GM12878 (cell line): ENCODE results near the gene MIER3. TPM values are rescaled to one million over a fixed set of nuclear protein-coding genes. Genes with fewer than 3 reads are reported as not detected.

Source experiments
- ATAC-seq: fragments of 200-7000 bp; cut with Tn5 transposase; 3 replicates; pipeline ENCODE4 v1.9.1; 2020; ENCODE audit warnings: mild to moderate bottlenecking, moderate library complexity
- BruUV-seq: library from RNA; stranded (reverse); fragments of 400-500 nt; replicated peaks from 2 replicates; lab custom pipeline; 2021; lab: Mats Ljungman, UMichigan
- CTCF ChIA-PET: fragments of 300-600 bp; sonication (Branson Sonifier 250); formaldehyde crosslinking; extraction: SDS; loops from one replicate; lab custom pipeline; 2021; ENCODE audit warnings: inconsistent platforms; lab: Yijun Ruan, JAX
- POLR2A ChIA-PET: fragments of 350-600 bp; formaldehyde crosslinking; extraction: SDS; loops from one replicate; lab custom pipeline; 2021; ENCODE audit warnings: inconsistent platforms; lab: Charles Lee
- RAD21 ChIA-PET: fragments of 300-600 bp; sonication (Branson Sonifier 250); formaldehyde crosslinking; loops from one replicate; lab custom pipeline; 2023; ENCODE audit warnings: antibody characterized with exemption; ENCODE audit not compliant: unreplicated experiment; lab: Charles Lee
- SMC1A ChIA-PET: fragments of 300-600 bp; sonication (Branson Sonifier 250); formaldehyde crosslinking; loops from one replicate; lab custom pipeline; 2023; ENCODE audit not compliant: unreplicated experiment, uncharacterized antibody; lab: Charles Lee
- DNase-seq: peaks from one replicate; pipeline ENCODE4 v3.0.0-alpha.2; 2011; ENCODE audit warnings: low read depth, low spot score
- FAIRE-seq: peaks from 3 replicates; lab custom pipeline; 2011; peaks lifted over from hg19 to GRCh38; lab: Jason Lieb, UNC
- H2AFZ ChIP-seq: 2 replicates; pipeline ENCODE4 v1.6.0; 2011; ENCODE audit warnings: low read depth, low read length, control low read depth; ENCODE audit not compliant: control insufficient read depth
- H3K27ac ChIP-seq: 2 replicates; pipeline ENCODE4 v1.5.1; 2011; ENCODE audit warnings: control low read depth; ENCODE audit not compliant: control insufficient read depth, insufficient read depth
- H3K27me3 ChIP-seq, 2 experiments: replicated peaks in 1 of 2; 2 replicates each; pipeline versions ENCODE4 v1.6.0 to v1.6.1; 2011; ENCODE audit warnings: low read length in 1 of 2; ENCODE audit not compliant: control insufficient read depth in 2 of 2, insufficient read depth in 2 of 2
- H3K36me3 ChIP-seq, 2 experiments: 2 replicates each; pipeline ENCODE4 v1.5.1; 2011; ENCODE audit warnings: low read length in 1 of 2; ENCODE audit not compliant: control insufficient read depth in 2 of 2, insufficient read depth in 2 of 2
- H3K4me1 ChIP-seq: 2 replicates; pipeline ENCODE4 v1.6.1; 2011; ENCODE audit warnings: mild to moderate bottlenecking, low read length, moderate library complexity, mixed read lengths; ENCODE audit not compliant: control insufficient read depth, insufficient read depth
- H3K4me2 ChIP-seq: 2 replicates; pipeline ENCODE4 v1.6.0; 2011; ENCODE audit warnings: control low read depth; ENCODE audit not compliant: control insufficient read depth, insufficient read depth
- H3K4me3 ChIP-seq: fragments of 200-600 bp; sonication (generic); 2 replicates; pipeline ENCODE4 v1.5.1; 2016
- H3K79me2 ChIP-seq: 2 replicates; pipeline ENCODE4 v1.6.0; 2011; ENCODE audit warnings: low read length; ENCODE audit not compliant: control insufficient read depth, insufficient read depth
- H3K9ac ChIP-seq: 2 replicates; pipeline ENCODE4 v1.8.0; 2011; ENCODE audit warnings: low read length, control low read depth, mixed read lengths; ENCODE audit not compliant: control insufficient read depth, insufficient read depth
- H3K9me3 ChIP-seq: replicated peaks from 3 replicates; pipeline ENCODE4 v1.5.1; 2011; ENCODE audit warnings: mild to moderate bottlenecking, low read length; ENCODE audit not compliant: control insufficient read depth, insufficient read depth
- H4K20me1 ChIP-seq: 2 replicates; pipeline ENCODE4 v1.6.0; 2011; ENCODE audit not compliant: control insufficient read depth, insufficient read depth
- ATF7 ChIP-seq: fragments of 450-650 bp; IDR thresholded peaks from 2 replicates; pipeline ENCODE4 v1.6.1; 2016; ENCODE audit warnings: low read depth, mild to moderate bottlenecking
- HDGF ChIP-seq: fragments of 450-650 bp; IDR thresholded peaks from 2 replicates; pipeline ENCODE4 v1.6.1; 2016; ENCODE audit warnings: antibody characterized with exemption
- MAX ChIP-seq: IDR thresholded peaks from 2 replicates; pipeline ENCODE4 v1.6.1; 2012; ENCODE audit warnings: low read depth, low read length, improper control_type of control experiment
- NFIC ChIP-seq: IDR thresholded peaks from 2 replicates; pipeline ENCODE4 v1.6.1; 2012; ENCODE audit warnings: low read depth, mild to moderate bottlenecking, inconsistent platforms, low read length, moderate library complexity
- NR2C1 ChIP-seq: fragments of 450-650 bp; IDR thresholded peaks from 2 replicates; pipeline ENCODE4 v1.6.1; 2017; ENCODE audit warnings: antibody characterized with exemption, mild to moderate bottlenecking, moderate library complexity
- POU2F2 ChIP-seq: IDR thresholded peaks from 3 replicates; pipeline ENCODE4 v1.6.1; 2011; ENCODE audit warnings: low read depth, mild to moderate bottlenecking, low read length, borderline replicate concordance
- PRDM15 ChIP-seq: fragments of 450-650 bp; formaldehyde crosslinking; IDR thresholded peaks from 2 replicates; pipeline ENCODE4 v1.4.0; 2020; ENCODE audit warnings: mild to moderate bottlenecking, moderate library complexity
- RB1 ChIP-seq: fragments of 450-650 bp; formaldehyde crosslinking; IDR thresholded peaks from 2 replicates; pipeline ENCODE4 v1.6.1; 2017; ENCODE audit warnings: mild to moderate bottlenecking, borderline replicate concordance
- RBBP5 ChIP-seq: fragments of 200-600 bp; sonication (generic); conservative IDR thresholded peaks from 2 replicates; pipeline ENCODE4 v1.6.1; 2016
- SMC3 ChIP-seq: IDR thresholded peaks from 2 replicates; pipeline ENCODE4 v1.6.1; 2011; ENCODE audit warnings: low read length, improper control_type of control experiment, borderline replicate concordance
- SREBF1 ChIP-seq: IDR thresholded peaks from 2 replicates; pipeline ENCODE4 v1.6.1; 2012; ENCODE audit warnings: mild to moderate bottlenecking, low read length
- ZNF384 ChIP-seq: IDR thresholded peaks from 2 replicates; pipeline ENCODE4 v1.6.1; 2012; ENCODE audit warnings: low read depth, mild to moderate bottlenecking, low read length, improper control_type of control experiment, borderline replicate concordance
- WGBS: methylation state at CpG from one replicate; pipeline ENCODE4 v1.1.6; 2016; ENCODE audit warnings: low lambda C conversion rate; ENCODE audit not compliant: insufficient replicate concordance, insufficient coverage; ENCODE audit errors: missing lambda C conversion rate; 5-methylcytosine and 5-hydroxymethylcytosine counted together
- in situ Hi-C: fragments of 300-500 bp; cut with MboI; formaldehyde crosslinking; loops from 9 replicates; pipeline ENCODE4 v1.14.3; 2018; ENCODE audit warnings: mixed read lengths
- intact Hi-C: fragments of 100-400 bp; cut with micrococcal nuclease; formaldehyde crosslinking; loops from one replicate; pipeline ENCODE4 v1.14.2; 2022; ENCODE audit not compliant: unreplicated experiment
- polyA plus RNA-seq, 11 experiments: library from polyadenylated mRNA; depleted of rRNA in 4 of 11; unstranded in 6 of 11; stranded (reverse) in 5 of 11; fragments of >200 nt; fragmentation: Nextera tagmentation in 4 of 11; fragmentation: Illumina TruSeq in 1 of 11; extraction: Ambion mirVana in 4 of 11; extraction: Trizol in 1 of 11; gene quantifications; 1 replicate in 1 of 11; 2 replicates in 10 of 11; pipeline versions ENCODE4 v1.2.1 to v1.2.3, GENCODE V29; 2011 to 2016; ENCODE audit warnings: inconsistent platforms in 2 of 11, missing spikeins in 2 of 11, low read depth in 1 of 11
- total RNA-seq, 4 experiments: library from RNA; depleted of rRNA in 3 of 4; stranded (reverse); fragments of >200 nt in 3 of 4; fragmentation: Illumina TruSeq in 1 of 4; extraction: Trizol in 1 of 4; gene quantifications; 2 replicates each; pipeline versions ENCODE4 v1.2.1 to v1.2.3, GENCODE V29; 2013 to 2021
- TF ChIP-seq, protein P1 (sequence below): IDR thresholded peaks from 2 replicates; pipeline ENCODE4 v1.6.1; 2011; ENCODE audit warnings: borderline replicate concordance, low read depth, mild to moderate bottlenecking, moderate library complexity, low read length; ENCODE audit not compliant: insufficient read depth, poor library complexity, severe bottlenecking
- TF ChIP-seq, protein P2 (sequence below): IDR thresholded peaks from 2 replicates; pipeline ENCODE4 v1.6.1; 2011; ENCODE audit warnings: low read depth, low read length, improper control_type of control experiment, borderline replicate concordance

The MIER3 gene
- total and polyA plus RNA-seq, 10 of the 15 experiments (the other 5 are each of a cell fraction or from before 2014, with no cell fraction given) = 2.9 to 14.6 (median 7.2) TPM

DNA sequence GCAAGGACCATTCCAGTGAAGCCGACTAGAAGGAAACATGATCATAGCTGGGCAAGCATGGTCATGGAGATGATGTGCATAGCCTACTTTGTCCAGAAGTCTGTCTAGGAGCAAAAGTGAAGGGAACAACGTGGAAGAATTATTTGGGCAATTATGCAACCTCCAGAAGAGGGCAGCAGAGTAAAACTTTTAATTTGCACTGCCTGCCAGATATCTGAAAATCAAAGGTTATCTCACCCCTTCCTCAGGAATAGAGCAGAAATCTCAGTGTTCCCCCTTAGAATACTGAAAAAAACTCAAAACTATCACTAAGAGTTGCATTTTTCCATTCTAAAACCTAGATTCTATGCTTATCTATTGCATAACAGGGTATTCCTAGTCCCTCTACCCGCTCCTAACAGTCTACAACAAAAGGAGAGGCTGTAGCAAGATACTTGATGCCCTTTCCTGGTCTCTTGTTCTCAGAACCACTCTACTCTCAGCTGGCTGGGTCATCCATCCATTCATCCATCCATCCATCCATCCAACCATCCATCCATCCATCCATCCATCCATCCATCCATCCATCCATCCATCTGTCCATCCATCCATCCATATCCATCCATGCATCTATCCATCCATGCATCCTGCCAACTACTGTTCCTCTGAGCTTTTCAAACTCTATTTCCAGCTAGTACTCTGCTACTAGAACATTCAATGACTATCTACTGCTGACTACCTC lies 50.9 kb downstream of the MIER3 start (continued):
- TF ChIP-seq POU2F2 = peak; percentile 82; the same call in 1 of the 3 replicates
- TF ChIP-seq MAX = no peak
- TF ChIP-seq SREBF1 = no peak
- no peak for TF ChIP-seq NR2C1

DNA sequence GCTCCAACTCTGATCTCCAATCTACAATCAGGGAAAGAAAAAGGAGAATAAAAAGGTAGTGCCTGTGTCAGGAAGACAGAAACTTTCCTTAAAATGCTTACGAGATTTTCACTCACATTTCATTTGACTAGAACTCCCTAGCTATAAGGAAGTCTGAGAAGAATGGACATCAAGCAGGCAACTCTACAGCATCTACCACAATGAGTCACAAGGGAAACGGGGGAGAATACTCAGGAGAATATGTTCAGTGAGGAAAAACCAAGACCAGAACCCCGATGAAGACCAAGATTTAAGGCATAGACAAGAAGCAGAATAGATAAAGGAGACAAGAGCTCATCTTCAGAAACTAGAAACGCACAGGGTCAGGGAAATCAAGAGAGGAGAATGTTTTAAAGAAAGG lies 51.5 kb downstream of the MIER3 start:
- in situ Hi-C loops (loop anchor here (5.0 to 25.0 kb wide), 3 partner anchors 237 to 1562 kb away; partner anchors contain the start of gene PLK2), intact Hi-C loops (loop anchor here (2.0 to 10.0 kb wide), 4 partner anchors 376 to 1564 kb away; partner anchors contain the start of gene PLK2)
- no peak for TF ChIP-seq RBBP5
- TF ChIP-seq PRDM15 (CRISPR knock-in tag) = no peak
- TF ChIP-seq, protein P1, sequence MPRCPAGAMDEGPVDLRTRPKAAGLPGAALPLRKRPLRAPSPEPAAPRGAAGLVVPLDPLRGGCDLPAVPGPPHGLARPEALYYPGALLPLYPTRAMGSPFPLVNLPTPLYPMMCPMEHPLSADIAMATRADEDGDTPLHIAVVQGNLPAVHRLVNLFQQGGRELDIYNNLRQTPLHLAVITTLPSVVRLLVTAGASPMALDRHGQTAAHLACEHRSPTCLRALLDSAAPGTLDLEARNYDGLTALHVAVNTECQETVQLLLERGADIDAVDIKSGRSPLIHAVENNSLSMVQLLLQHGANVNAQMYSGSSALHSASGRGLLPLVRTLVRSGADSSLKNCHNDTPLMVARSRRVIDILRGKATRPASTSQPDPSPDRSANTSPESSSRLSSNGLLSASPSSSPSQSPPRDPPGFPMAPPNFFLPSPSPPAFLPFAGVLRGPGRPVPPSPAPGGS = no peak
- TF ChIP-seq HDGF = no peak
- TF ChIP-seq ATF7 = no peak
- no peak for TF ChIP-seq ZNF384
- no peak for TF ChIP-seq SMC3
- TF ChIP-seq RB1 = no peak
- TF ChIP-seq, protein P2, sequence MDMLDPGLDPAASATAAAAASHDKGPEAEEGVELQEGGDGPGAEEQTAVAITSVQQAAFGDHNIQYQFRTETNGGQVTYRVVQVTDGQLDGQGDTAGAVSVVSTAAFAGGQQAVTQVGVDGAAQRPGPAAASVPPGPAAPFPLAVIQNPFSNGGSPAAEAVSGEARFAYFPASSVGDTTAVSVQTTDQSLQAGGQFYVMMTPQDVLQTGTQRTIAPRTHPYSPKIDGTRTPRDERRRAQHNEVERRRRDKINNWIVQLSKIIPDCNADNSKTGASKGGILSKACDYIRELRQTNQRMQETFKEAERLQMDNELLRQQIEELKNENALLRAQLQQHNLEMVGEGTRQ = no peak
- no peak for TF ChIP-seq NFIC
- Histone ChIP-seq H3K27me3 (no peaks in the 10 kb centered on the region; a peak in 1 of 4 replicates), H3K4me1 (no peaks in the 10 kb centered on the region), H4K20me1 (no peaks in the 10 kb centered on the region), H3K4me2 (peak overlapping the region; percentile 47; the same call in 1 of the 2 replicates), H2AFZ (no peak overlapping the region), H3K27ac (no peak overlapping the region), H3K9me3 (no peaks in the 10 kb centered on the region; the same call in 2 of the 3 replicates), H3K79me2 (no peaks in the 10 kb centered on the region), H3K36me3 (no peaks in the 10 kb centered on the region), H3K9ac (no peak overlapping the region), H3K4me3 (no peak overlapping the region)
- peak; percentile 47 for ATAC-seq
- POLR2A ChIA-PET = interaction anchor here (0.8 kb wide), 1 partner anchor 11 kb away, joined by 3 read pairs; no protein-coding TSS in a partner anchor
- RAD21 ChIA-PET = interaction anchor here (0.6 to 6.9 kb wide), 10 partner anchors 9 to 1570 kb away, joined by 3 to 63 read pairs (median 4); partner anchors contain the start of gene SETD9
- CTCF ChIA-PET = interaction anchor here (0.6 to 5.9 kb wide), 25 partner anchors 8 to 631 kb away, joined by 3 to 83 read pairs (median 5); partner anchors contain the start of gene SETD9
- peak; percentile 23 for FAIRE-seq
- no peak for DNase-seq
- SMC1A ChIA-PET = interaction anchor here (0.7 to 5.2 kb wide), 15 partner anchors 9 to 635 kb away, joined by 3 to 45 read pairs (median 4); partner anchors contain the start of gene SETD9
- BruUV-seq = no TSS peak
- WGBS = 2% methylated on average over 4 of the region's 4 CpGs
